ENCODE results near the gene FZR1. TPM values are rescaled to one million over a fixed set of nuclear protein-coding genes. Genes with fewer than 3 reads are reported as not detected.

Gene FZR1
- total RNA-seq, 1 donor from 2014 or later = 46.6 TPM

GRCh38 chr19:3471954-3472655 is 34.0 kb upstream of the FZR1 start:
- no peak for DNase-seq (ENCODE audit: low read depth, low spot score)

- no peak for DNase-seq (ENCODE audit: low read depth, low spot score)
These were observed 32.1 kb upstream of the FZR1 start for GRCh38 chr19:3474010-3474409.

GRCh38 chr19:3474614-3475013 is 31.5 kb upstream of the FZR1 start:
- DNase-seq (ENCODE audit: low read depth, low spot score) = no peak

GRCh38 chr19:3475449-3475848 is 30.7 kb upstream of the FZR1 start:
- no peak for DNase-seq (ENCODE audit: low read depth, low spot score)

- no peak for DNase-seq (ENCODE audit: low read depth, low spot score)
These were observed 29.3 kb upstream of the FZR1 start for GRCh38 chr19:3476830-3477229.

GRCh38 chr19:3477506-3477905 is 28.6 kb upstream of the FZR1 start:
- DNase-seq (ENCODE audit: low read depth, low spot score) = no peak

GRCh38 chr19:3477951-3478350 is 28.2 kb upstream of the FZR1 start:
- DNase-seq (ENCODE audit: low read depth, low spot score) = no peak

GRCh38 chr19:3478409-3479176 is 27.5 kb upstream of the FZR1 start:
- no peak for DNase-seq (ENCODE audit: low read depth, low spot score)

GRCh38 chr19:3479177-3479833 is 26.8 kb upstream of the FZR1 start:
- DNase-seq (ENCODE audit: low read depth, low spot score) = no peak

GRCh38 chr19:3479834-3480215 is 26.3 kb upstream of the FZR1 start:
- DNase-seq (ENCODE audit: low read depth, low spot score) = no peak

GRCh38 chr19:3480383-3481091 is 25.6 kb upstream of the FZR1 start, which contains the start of gene SMIM24:
Gene SMIM24 (minus strand): TSS chr19:3480525. CDS start chr19:3480463, 62 bp downstream.
- no peak for DNase-seq (ENCODE audit: low read depth, low spot score)

- DNase-seq (ENCODE audit: low read depth, low spot score) = no peak
These were observed 24.6 kb upstream of the FZR1 start for GRCh38 chr19:3481241-3482090.

- DNase-seq (ENCODE audit: low read depth, low spot score) = no peak
These were observed 23.4 kb upstream of the FZR1 start for GRCh38 chr19:3482507-3483225.

- no peak for DNase-seq (ENCODE audit: low read depth, low spot score)
These were observed 22.9 kb upstream of the FZR1 start, which contains the start of gene SMIM44 for GRCh38 chr19:3483226-3483628. Gene SMIM44 (minus strand): TSS chr19:3483441. CDS start chr19:3483403, 38 bp downstream.

- DNase-seq (ENCODE audit: low read depth, low spot score) = no peak
These were observed 14.6 kb upstream of the FZR1 start for GRCh38 chr19:3491396-3492119.

GRCh38 chr19:3492131-3492839 is 13.8 kb upstream of the FZR1 start:
- no peak for DNase-seq (ENCODE audit: low read depth, low spot score)

GRCh38 chr19:3492919-3493318 is 13.2 kb upstream of the FZR1 start:
- no peak for DNase-seq (ENCODE audit: low read depth, low spot score)

- no peak for DNase-seq (ENCODE audit: low read depth, low spot score)
These were observed 12.5 kb upstream of the FZR1 start for GRCh38 chr19:3493651-3494050.

- no peak for DNase-seq (ENCODE audit: low read depth, low spot score)
These were observed 12.1 kb upstream of the FZR1 start for GRCh38 chr19:3494051-3494450.

All from pulmonary artery endothelial cell (primary cell).